ENCODE data around the gene RHOA.
"Not testable (repeated sequence)": the region's sequence is repeated elsewhere in the genome, so short reads cannot be mapped to it uniquely, and the experiment has no call there.

Gene RHOA

GRCh38 chr3:49358884-49359225 is 52.9 kb downstream of the RHOA start:
- DNase-seq: no peak

- peak; percentile 96 for DNase-seq
Measured at GRCh38 chr3:49358217-49358883, 53.4 kb downstream of the RHOA start, which contains the start of gene GPX1. GPX1 (minus strand) TSS chr3:49358353; CDS start chr3:49358278, 75 bp downstream.

GRCh38 chr3:49357443-49358216 is 54.1 kb downstream of the RHOA start:
- DNase-seq: peak; percentile 92

- not testable (repeated sequence) for DNase-seq
Measured at GRCh38 chr3:49357095-49357442, 54.7 kb downstream of the RHOA start.

- DNase-seq: no peak
Measured at GRCh38 chr3:49352890-49353421, 58.8 kb downstream of the RHOA start.

DNA sequence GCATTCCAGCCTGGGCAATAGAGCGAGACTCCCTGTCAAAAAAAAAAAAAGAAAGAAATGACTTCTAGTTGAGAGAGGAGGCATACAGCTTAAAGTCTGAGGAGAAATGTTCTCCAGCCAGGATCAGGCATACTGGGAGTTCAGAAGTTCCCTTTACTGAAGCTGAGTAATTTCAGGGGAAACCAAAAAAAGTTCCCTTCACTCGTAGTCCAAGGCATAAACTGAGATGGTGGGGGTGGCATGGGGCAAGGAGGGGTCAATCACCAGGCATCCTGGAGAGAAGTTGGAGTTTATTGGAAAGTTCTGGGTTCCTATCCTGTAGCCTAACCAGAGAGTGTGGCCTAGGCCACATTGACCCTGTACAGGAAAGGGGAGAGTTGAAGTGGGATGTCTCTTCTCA is 59.5 kb downstream of the RHOA start:
- DNase-seq: no peak

- DNase-seq: peak; percentile 85
Measured at GRCh38 chr3:49351521-49352011, 60.2 kb downstream of the RHOA start.

GRCh38 chr3:49349348-49350114 is 62.2 kb downstream of the RHOA start:
- no peak for DNase-seq

DNA sequence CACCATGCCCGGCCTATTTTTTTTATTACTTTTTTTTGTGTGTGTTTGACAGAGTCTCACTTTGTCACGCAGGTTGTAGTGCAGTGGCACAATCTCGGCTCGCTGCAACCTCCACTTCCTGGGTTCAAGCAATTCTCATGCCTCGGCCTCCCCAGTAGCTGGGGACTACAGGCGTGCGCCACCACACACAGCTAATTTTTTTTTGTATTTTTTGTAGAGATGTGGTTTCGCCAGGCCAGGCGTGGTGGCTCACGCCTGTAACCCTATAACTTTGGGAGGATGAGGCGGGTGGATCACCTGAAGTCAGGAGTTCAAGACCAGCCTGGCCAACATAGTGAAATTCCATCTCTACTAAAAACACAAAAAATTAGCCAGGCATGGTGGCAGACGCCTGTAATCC is 63.4 kb downstream of the RHOA start:
- DNase-seq: not testable (repeated sequence)

- peak; percentile 20 for DNase-seq
Measured at GRCh38 chr3:49346797-49347251, 65.0 kb downstream of the RHOA start.

- DNase-seq: no peak
Measured at GRCh38 chr3:49343163-49343562, 68.6 kb downstream of the RHOA start.

DNA sequence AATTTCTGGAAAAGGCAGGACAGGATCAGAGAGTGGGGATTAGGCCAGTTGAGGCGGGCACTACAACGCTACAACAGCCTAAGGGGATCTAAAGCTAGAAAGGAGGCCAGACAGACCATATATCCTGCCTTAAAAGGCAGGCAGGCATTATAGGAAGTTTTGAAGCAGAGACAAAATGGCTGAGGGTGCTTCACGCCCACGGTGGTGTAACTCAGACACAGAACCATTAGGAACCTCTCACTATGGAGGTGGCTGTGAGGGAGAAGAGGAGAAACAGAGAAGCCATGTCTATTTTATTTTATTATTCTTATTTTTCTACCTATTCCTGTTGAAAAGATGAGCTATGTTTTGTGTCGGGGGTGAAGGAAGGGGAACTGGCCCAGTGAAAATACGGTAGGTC is 69.8 kb downstream of the RHOA start:
- DNase-seq: no peak

- peak; percentile 90 for DNase-seq
Measured at GRCh38 chr3:49339941-49340800, 71.6 kb downstream of the RHOA start, which contains the start of gene USP4. USP4 (minus strand) TSS chr3:49340053; CDS start chr3:49340024, 29 bp downstream.

DNA sequence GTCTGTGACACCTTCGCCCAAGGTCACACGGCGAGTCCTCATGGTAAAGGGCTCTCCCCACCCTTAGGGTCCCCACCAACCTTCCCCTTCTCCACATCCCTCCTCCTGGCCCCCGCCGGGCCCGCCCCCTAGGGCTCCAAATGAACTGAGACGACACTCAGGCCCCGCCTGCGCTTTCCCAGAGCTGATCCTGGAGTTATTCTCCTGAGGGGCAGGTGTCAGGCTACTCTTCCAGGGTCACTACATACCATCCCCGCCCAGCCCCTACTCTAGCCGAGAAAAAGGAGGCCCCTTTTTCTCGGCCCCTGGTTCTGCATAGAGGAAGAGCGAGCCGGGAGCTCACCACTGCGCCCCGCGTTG is 72.2 kb downstream of the RHOA start:
- no peak for DNase-seq

DNA sequence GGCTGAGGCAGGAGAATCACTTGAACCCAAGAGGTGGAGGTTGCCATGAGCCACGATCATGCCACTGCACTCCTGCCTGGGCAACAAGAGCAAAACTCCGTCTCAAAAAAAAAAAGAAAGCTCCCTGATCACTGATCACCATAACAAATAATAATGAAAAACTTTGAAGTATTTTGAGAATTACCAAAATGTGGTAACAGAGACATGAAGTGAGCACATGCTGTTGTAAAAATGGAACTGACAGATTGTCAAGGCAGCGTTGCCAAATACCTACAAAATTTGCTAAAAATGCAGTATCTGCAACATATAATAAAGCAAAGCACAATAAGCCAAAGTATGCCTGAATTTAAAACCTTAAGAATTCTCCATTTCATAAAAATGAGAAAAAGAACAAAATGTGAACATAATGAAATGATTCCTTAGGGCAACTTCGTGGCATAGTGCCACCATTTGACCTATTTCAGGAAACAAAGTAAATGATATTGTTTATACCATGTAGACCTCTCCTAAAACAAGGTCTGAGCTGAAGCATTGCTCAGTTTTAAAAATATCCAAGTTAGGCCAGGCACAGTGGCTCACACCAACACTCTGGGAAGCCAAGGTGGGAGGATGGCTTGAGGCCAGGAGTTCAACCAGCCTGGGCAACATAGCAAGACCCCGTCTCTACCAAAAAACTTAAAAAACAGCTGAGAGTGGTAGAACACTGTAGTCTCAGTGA is 77.7 kb downstream of the RHOA start:
- no peak for DNase-seq

GRCh38 chr3:49333091-49333490 is 78.7 kb downstream of the RHOA start:
- DNase-seq: no peak

DNA sequence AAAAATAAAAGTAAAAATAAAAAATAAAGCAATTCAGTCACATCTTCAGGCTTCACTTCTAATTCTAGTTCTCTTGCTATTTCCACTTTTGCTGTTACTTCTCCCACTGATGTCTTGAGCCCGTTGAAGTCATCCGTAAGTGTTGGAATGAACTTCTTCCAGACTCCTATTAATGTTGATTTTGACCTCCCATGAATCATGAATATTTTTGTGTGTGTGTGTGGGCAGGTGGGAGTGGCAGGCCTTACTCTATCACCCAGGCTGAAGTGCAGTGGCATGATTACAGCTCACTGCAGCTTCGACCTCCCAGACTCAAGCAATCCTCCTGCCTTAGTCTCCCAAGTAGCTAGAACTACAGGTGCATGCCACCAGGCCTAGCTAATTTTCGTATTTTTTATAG is 82.6 kb downstream of the RHOA start:
- DNase-seq: no peak

DNA sequence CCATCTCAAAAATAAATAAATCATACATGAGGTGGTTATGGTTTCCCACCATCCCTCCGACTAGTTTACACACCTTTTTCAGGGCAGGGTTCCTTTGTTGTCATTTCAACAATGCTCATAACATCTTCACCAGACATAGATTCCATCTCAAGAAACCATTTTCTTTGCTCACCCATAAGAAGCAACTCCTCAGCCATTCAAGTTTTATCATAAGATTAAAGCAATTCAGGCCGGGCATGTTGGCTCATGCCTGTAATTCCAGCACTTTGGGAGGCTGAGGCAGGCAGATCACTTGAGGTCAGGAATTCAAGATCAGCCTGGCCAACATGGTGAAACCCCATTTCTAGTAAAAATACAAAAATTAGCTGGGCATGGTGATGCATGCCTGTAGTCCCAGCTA is 83.4 kb downstream of the RHOA start:
- not testable (repeated sequence) for DNase-seq

DNA sequence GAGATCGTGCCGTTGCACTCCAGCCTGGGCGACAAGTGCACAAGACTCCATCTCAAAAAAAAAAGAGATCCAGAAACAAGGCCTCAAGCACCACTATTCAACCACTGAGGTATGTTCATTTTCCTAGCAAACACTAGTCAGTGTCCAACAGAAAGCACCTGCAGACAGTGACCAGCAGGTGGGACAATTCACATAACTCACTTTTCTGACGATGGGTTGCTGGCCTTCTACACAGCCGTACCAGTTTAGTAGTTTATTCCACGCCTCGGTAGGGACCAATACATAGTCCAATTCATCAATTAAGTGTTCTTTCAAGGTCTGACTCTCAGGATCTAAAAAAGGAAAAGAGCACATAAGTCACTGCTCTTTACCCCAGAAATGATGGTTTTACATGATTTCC is 84.3 kb downstream of the RHOA start:
- DNase-seq: no peak

- no peak for DNase-seq
Measured at GRCh38 chr3:49324768-49325167, 87.0 kb downstream of the RHOA start.

DNA sequence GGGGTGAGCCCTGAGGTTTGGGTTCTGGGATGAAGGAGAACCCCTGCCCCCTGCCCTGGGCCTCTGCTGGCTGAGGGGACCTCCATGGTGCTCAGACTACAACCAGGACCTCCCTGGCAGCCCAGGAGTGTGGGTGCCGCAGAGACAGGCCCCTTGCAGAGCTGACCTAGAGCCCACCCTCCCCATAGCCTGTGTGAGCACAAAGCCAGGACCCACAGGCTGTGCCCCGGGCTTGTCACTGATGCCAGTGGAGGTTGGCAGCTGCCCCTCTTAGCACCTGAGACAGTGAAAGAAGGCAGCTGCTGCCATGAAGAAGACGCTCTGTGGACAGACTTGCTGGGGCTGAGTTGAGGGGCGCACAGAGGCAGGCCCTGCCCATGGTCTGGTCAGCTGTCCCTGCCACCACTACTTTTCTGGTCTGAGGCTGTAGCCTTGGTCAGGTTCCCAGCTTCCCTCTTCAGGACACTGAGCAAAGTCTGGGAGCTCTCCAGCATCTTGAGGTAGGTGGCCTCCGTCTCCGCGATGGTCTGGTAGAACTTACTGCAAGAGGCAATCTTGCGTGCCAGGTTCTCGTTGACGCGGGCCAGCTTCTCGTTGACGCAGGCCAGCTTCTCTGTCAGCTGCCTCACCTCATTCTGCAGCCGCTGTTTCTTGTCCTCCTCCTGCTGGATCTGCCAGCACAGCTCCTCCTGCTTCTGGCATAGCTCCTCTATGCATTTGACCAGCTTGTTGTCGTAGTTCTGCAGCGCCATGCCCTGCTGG is 94.9 kb downstream of the RHOA start:
- DNase-seq: no peak

Data from fibroblast of skin of right biceps (primary cell).